Measurements from ENCODE around the gene LRP2. TPM values are rescaled to one million over a fixed set of nuclear protein-coding genes. Genes with fewer than 3 reads are reported as not detected.

The LRP2 gene
- total and polyA plus RNA-seq, 2 donors (not counting 1 experiment from before 2014, with no cell fraction given), result under 0.01 TPM; not detected in 1

DNA sequence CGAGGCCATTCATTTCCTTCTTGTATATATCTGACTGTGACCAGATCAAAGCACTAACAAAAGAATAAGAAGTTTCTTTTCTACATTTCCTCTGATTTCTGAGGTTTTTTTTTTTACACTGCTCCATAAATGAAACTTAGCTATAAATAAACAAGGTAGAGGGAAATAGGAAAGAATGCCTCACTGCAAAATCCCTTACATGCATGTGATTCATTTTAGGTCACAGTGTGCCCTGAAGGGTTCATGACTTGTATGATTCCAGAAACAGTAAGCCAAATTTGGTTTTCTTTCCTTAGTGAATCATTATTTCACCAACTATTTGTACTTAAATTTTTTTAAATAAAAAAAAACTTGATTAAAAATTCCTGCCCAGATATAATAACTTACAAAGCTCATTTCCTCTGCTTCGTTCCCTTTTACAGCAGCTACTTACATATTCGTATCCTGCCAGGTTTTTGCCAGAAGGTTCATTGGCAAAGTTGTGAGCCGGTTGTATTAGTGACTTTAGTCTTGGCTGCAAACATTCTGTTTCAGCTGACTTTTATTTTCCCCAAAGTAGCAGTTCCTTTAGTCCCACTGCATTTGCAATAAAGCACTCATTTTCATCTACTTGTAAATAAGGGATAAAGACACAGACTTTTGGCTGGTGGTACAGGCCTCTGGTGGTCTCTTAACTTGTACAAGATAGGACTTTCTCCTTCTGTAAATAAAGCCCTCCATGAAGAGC is 58.6 kb downstream of the LRP2 start:
- no peak overlapping the region for H3K4me2 ChIP-seq (ENCODE audit: extremely low read depth, insufficient read depth, low read length)
- no peak overlapping the region for H3K9ac ChIP-seq (ENCODE audit: insufficient read depth, low read length)
- H3K27me3 ChIP-seq (ENCODE audit: control insufficient read depth, insufficient read depth, low read length), result no peaks in the 10 kb centered on the region
- H3K9me3 ChIP-seq (ENCODE audit: control insufficient read depth, insufficient read depth, low read depth, low read length), result no peaks in the 10 kb centered on the region
- no peaks in the 10 kb centered on the region for H3K79me2 ChIP-seq (ENCODE audit: control insufficient read depth, insufficient read depth, low read length)
- no peak overlapping the region for H3K27ac ChIP-seq (ENCODE audit: insufficient read depth, low read length)
- no peak for TF ChIP-seq EZH2 (IDR thresholded peaks at IDR 0.05; ENCODE audit: low read length, missing control alignments)
- no peak for DNase-seq (ENCODE audit: low read depth in 2 of 2)
- H2AFZ ChIP-seq (ENCODE audit: low read length), result no peak overlapping the region
- H4K20me1 ChIP-seq (ENCODE audit: control insufficient read depth, extremely low read depth, insufficient read depth, low read length), result no peaks in the 10 kb centered on the region
- no peaks in the 10 kb centered on the region for H3K4me1 ChIP-seq (ENCODE audit: control insufficient read depth, extremely low read depth, insufficient read depth, low read length)
- H3K36me3 ChIP-seq (ENCODE audit: control insufficient read depth, insufficient read depth, low read length), result no peaks in the 10 kb centered on the region
- H3K4me3 ChIP-seq (replicated peaks in 1 of 4; ENCODE audit: control extremely low read depth in 1 of 4, insufficient read depth in 1 of 4, low read depth in 3 of 4, low read length in 4 of 4), result no peak overlapping the region

DNA sequence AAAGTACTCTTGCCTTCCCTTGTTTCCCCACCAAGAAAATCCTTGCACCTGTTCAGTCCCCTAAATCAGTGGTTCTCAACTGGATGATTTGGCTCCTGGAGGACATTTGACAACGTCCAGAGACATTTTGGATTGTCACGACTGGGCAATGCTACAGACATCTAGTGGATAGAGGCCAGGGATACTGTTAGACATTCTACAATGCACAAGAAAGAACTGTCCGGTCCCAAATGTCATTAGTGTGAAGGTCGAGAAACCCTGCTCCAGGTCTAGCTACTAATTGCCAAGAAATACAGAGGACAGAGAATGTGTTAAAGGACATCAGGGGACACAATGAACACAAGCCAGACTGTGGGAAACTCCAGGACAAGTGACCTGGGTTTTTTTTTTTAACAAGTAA is 60.0 kb downstream of the LRP2 start:
- no peak overlapping the region for H3K4me2 ChIP-seq (ENCODE audit: extremely low read depth, insufficient read depth, low read length)
- no peak overlapping the region for H2AFZ ChIP-seq (ENCODE audit: low read length)
- H3K27ac ChIP-seq (ENCODE audit: insufficient read depth, low read length), result no peak overlapping the region
- TF ChIP-seq, protein P1, sequence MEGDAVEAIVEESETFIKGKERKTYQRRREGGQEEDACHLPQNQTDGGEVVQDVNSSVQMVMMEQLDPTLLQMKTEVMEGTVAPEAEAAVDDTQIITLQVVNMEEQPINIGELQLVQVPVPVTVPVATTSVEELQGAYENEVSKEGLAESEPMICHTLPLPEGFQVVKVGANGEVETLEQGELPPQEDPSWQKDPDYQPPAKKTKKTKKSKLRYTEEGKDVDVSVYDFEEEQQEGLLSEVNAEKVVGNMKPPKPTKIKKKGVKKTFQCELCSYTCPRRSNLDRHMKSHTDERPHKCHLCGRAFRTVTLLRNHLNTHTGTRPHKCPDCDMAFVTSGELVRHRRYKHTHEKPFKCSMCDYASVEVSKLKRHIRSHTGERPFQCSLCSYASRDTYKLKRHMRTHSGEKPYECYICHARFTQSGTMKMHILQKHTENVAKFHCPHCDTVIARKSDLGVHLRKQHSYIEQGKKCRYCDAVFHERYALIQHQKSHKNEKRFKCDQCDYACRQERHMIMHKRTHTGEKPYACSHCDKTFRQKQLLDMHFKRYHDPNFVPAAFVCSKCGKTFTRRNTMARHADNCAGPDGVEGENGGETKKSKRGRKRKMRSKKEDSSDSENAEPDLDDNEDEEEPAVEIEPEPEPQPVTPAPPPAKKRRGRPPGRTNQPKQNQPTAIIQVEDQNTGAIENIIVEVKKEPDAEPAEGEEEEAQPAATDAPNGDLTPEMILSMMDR (conservative IDR thresholded peaks at IDR 0.05 in 1 of 2, IDR thresholded peaks at IDR 0.05 in 1 of 2; ENCODE audit: low read depth in 1 of 2, low read length in 2 of 2), result no peak
- no peak for TF ChIP-seq EZH2 (IDR thresholded peaks at IDR 0.05; ENCODE audit: low read length, missing control alignments)
- H3K4me1 ChIP-seq (ENCODE audit: control insufficient read depth, extremely low read depth, insufficient read depth, low read length), result no peaks in the 10 kb centered on the region
- H3K27me3 ChIP-seq (ENCODE audit: control insufficient read depth, insufficient read depth, low read length), result no peaks in the 10 kb centered on the region
- no peaks in the 10 kb centered on the region for H3K9me3 ChIP-seq (ENCODE audit: control insufficient read depth, insufficient read depth, low read depth, low read length)
- H3K9ac ChIP-seq (ENCODE audit: insufficient read depth, low read length), result no peak overlapping the region
- no peaks in the 10 kb centered on the region for H3K36me3 ChIP-seq (ENCODE audit: control insufficient read depth, insufficient read depth, low read length)
- H4K20me1 ChIP-seq (ENCODE audit: control insufficient read depth, extremely low read depth, insufficient read depth, low read length), result no peaks in the 10 kb centered on the region
- DNase-seq (ENCODE audit: low read depth in 2 of 2), result no peak
- H3K79me2 ChIP-seq (ENCODE audit: control insufficient read depth, insufficient read depth, low read length), result no peaks in the 10 kb centered on the region
- H3K4me3 ChIP-seq (replicated peaks in 1 of 4; ENCODE audit: control extremely low read depth in 1 of 4, insufficient read depth in 1 of 4, low read depth in 3 of 4, low read length in 4 of 4), result no peak overlapping the region

DNA sequence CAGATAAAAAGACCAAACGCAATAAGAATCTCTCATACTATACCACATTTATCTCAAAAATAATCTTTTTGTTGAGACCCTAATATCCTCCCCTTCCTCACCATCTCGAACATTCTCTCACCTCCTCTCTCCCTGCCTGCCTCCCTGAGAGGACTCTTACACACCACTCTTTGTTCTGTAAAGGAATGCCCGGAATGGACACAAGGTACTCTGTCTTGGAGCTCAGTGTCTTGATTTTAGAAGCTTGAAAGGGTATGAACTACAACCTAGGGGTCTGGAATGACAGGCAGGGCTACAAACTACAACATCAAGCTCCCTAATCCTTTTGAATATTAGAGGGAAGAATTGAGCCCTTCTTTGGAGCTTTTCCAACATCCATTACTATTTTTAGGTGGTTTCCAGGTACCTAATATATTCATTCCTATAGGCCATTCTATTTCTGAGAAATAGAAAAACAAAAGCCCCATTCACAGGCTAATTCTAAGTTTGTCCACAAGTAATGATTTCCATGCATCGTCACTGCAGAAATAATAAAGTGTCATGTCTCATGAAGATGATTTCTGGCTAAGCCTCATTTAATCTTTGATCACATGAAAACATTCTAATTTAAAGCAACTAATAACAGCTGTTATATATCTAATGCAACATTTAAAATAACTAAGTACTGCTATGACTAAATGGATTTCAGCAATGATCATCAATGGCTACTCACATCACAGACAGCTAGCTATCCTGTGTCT is 60.6 kb downstream of the LRP2 start:
- TF ChIP-seq, protein P1 (conservative IDR thresholded peaks at IDR 0.05 in 1 of 2, IDR thresholded peaks at IDR 0.05 in 1 of 2; ENCODE audit: low read depth in 1 of 2, low read length in 2 of 2), result no peak
- no peak for TF ChIP-seq EZH2 (IDR thresholded peaks at IDR 0.05; ENCODE audit: low read length, missing control alignments)
- Histone ChIP-seq H3K36me3 (ENCODE audit: control insufficient read depth, insufficient read depth, low read length) (no peaks in the 10 kb centered on the region), H3K9ac (ENCODE audit: insufficient read depth, low read length) (no peak overlapping the region), H3K27ac (ENCODE audit: insufficient read depth, low read length) (no peak overlapping the region), H3K4me1 (ENCODE audit: control insufficient read depth, extremely low read depth, insufficient read depth, low read length) (no peaks in the 10 kb centered on the region), H3K4me2 (ENCODE audit: extremely low read depth, insufficient read depth, low read length) (no peak overlapping the region), H3K79me2 (ENCODE audit: control insufficient read depth, insufficient read depth, low read length) (no peaks in the 10 kb centered on the region), H2AFZ (ENCODE audit: low read length) (no peak overlapping the region), H4K20me1 (ENCODE audit: control insufficient read depth, extremely low read depth, insufficient read depth, low read length) (no peaks in the 10 kb centered on the region), H3K4me3 (replicated peaks in 1 of 4; ENCODE audit: control extremely low read depth in 1 of 4, insufficient read depth in 1 of 4, low read depth in 3 of 4, low read length in 4 of 4) (no peak overlapping the region), H3K27me3 (ENCODE audit: control insufficient read depth, insufficient read depth, low read length) (no peaks in the 10 kb centered on the region), H3K9me3 (ENCODE audit: control insufficient read depth, insufficient read depth, low read depth, low read length) (no peaks in the 10 kb centered on the region)
- no peak for DNase-seq (ENCODE audit: low read depth in 2 of 2)
